A673 (cell line): Measurements from ENCODE around the gene NXNL1. TPM values are rescaled to one million over a fixed set of nuclear protein-coding genes. Genes with fewer than 3 reads are reported as not detected.

Source experiments
- BruUV-seq: library from RNA; stranded (reverse); fragments of 400-500 nt; replicated peaks from 2 replicates; lab custom pipeline; 2021; lab: Mats Ljungman, UMichigan
- CTCF ChIA-PET: fragments of 300-600 bp; sonication (Branson Sonifier 250); formaldehyde crosslinking; loops from one replicate; lab custom pipeline; 2022; ENCODE audit warnings: antibody characterized with exemption; lab: Charles Lee
- POLR2A ChIA-PET: fragments of 300-600 bp; sonication (Branson Sonifier 250); formaldehyde crosslinking; loops from one replicate; lab custom pipeline; 2022; ENCODE audit warnings: antibody characterized with exemption; ENCODE audit not compliant: low non-redundant PET; lab: Charles Lee
- DNase-seq: peaks from one replicate; pipeline ENCODE4 v3.0.0-alpha.2; 2015; ENCODE audit warnings: low spot score
- H3K27ac ChIP-seq: fragments of 200-600 bp; sonication (generic); 2 replicates; pipeline ENCODE4 v1.5.1; 2016; ENCODE audit warnings: mixed run types, low read depth, mild to moderate bottlenecking, mixed read lengths, antibody characterized with exemption, low read length; ENCODE audit not compliant: poor library complexity, severe bottlenecking
- H3K27me3 ChIP-seq: fragments of 200-600 bp; sonication (generic); replicated peaks from 2 replicates; pipeline ENCODE4 v1.6.1; 2017; ENCODE audit warnings: mixed run types, low read depth, mild to moderate bottlenecking, mixed read lengths, antibody characterized with exemption, low read length; ENCODE audit not compliant: insufficient read depth, poor library complexity
- H3K36me3 ChIP-seq: fragments of 200-600 bp; sonication (generic); 2 replicates; pipeline ENCODE4 v1.6.1; 2016; ENCODE audit warnings: mixed run types, mild to moderate bottlenecking, mixed read lengths, antibody characterized with exemption, low read length; ENCODE audit not compliant: insufficient read depth, poor library complexity, severe bottlenecking
- H3K4me1 ChIP-seq: fragments of 200-600 bp; sonication (generic); 2 replicates; pipeline ENCODE4 v1.6.1; 2017; ENCODE audit warnings: mixed run types, mild to moderate bottlenecking, mixed read lengths, antibody characterized with exemption, low read length; ENCODE audit not compliant: insufficient read depth, poor library complexity, severe bottlenecking
- H3K4me3 ChIP-seq: fragments of 200-600 bp; sonication (generic); 2 replicates; pipeline ENCODE4 v1.5.1; 2016; ENCODE audit warnings: low read depth, mixed run types, mild to moderate bottlenecking, mixed read lengths, low read length; ENCODE audit not compliant: poor library complexity, severe bottlenecking
- H3K9me3 ChIP-seq: fragments of 200-600 bp; sonication (generic); 2 replicates; pipeline ENCODE4 v1.6.1; 2016; ENCODE audit warnings: mixed run types, low read depth, mild to moderate bottlenecking, mixed read lengths, antibody characterized with exemption, low read length; ENCODE audit not compliant: poor library complexity, severe bottlenecking
- CTCF ChIP-seq: fragments of 300-800, 200-600 bp; sonication (generic); conservative IDR thresholded peaks from 2 replicates; pipeline ENCODE4 v1.5.1; 2017; ENCODE audit warnings: low read depth, mild to moderate bottlenecking, antibody characterized with exemption, low read length, moderate library complexity, mixed read lengths
- EZH2 ChIP-seq: fragments of 200-600 bp; sonication (generic); IDR thresholded peaks from 2 replicates; pipeline ENCODE4 v1.6.1; 2017; ENCODE audit warnings: borderline replicate concordance, low read depth, mild to moderate bottlenecking, mixed read lengths, antibody characterized with exemption, low read length; ENCODE audit not compliant: poor library complexity, severe bottlenecking
- intact Hi-C: fragments of 100-400 bp; cut with micrococcal nuclease; formaldehyde crosslinking; loops from one replicate; pipeline ENCODE4 v1.10.0; 2022; ENCODE audit not compliant: unreplicated experiment
- total RNA-seq: library from RNA; stranded (reverse); gene quantifications from 2 replicates; pipeline ENCODE4 v1.2.3, GENCODE V29; 2021

The NXNL1 gene
- total RNA-seq, 1 experiment from 2014 or later = not detected

DNA sequence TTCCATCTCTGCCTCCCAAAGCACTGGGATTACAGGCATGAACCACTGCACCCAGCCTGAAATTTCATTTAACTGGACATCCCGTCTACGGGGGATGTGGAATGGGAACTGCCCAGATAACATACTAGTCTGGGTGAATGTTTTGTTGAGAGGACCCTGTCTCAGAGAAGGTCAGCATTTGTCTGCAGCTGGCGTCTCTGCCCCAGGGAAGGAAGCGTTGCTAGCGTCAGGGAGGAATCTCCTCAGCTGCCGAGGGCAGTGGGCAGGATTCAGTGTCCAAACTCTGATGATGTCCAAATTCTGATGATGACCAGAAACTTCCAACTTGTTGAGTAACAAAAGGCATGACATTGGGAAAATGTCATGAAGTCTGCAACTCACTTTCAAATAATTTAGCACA, 3.1 kb downstream of the NXNL1 start:
- H3K9me3 ChIP-seq = no peaks in the 10 kb centered on the region
- BruUV-seq = no TSS peak
- POLR2A ChIA-PET = no interaction called here

DNA sequence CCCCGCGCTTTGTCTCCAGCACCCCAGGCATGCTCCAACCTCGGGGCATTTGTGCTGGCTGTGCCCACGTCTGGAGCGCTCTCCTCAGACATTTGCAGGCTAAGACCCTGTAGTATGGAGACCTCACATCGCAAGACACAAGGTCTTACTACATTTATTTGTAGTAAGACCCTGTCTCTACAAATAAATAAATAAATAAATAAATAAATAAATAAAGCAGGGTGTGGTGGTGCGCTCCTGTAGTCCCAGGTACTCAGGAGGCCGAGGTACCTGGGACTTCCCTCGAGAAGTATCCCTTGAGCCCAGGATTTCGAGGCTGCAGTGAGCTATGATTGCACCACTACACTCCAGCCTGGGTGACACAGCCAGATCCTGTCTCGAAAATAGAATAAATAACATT, 4.6 kb downstream of the NXNL1 start:
- no peak overlapping the region for H3K27ac ChIP-seq
- no peak overlapping the region for H3K4me3 ChIP-seq
- CTCF ChIA-PET = no interaction called here
- POLR2A ChIA-PET = no interaction called here
- BruUV-seq = no TSS peak
- TF ChIP-seq CTCF = no peak
- TF ChIP-seq EZH2 = no peak
- no peaks in the 10 kb centered on the region for H3K9me3 ChIP-seq
- no peaks in the 10 kb centered on the region for H3K4me1 ChIP-seq
- intact Hi-C loops = no loop called here
- H3K36me3 ChIP-seq = no peaks in the 10 kb centered on the region
- peaks cover 27% of the 10 kb centered on the region for H3K27me3 ChIP-seq
- no peak for DNase-seq

More for the DNA sequence above, 3.1 kb downstream of the NXNL1 start:
- Histone ChIP-seq H3K36me3 (no peaks in the 10 kb centered on the region), H3K4me1 (no peaks in the 10 kb centered on the region), H3K27ac (no peak overlapping the region), H3K27me3 (peaks cover 27% of the 10 kb centered on the region), H3K4me3 (no peak overlapping the region)
- no peak for DNase-seq
- TF ChIP-seq CTCF (no peak), EZH2 (no peak)
- intact Hi-C loops = no loop called here
- CTCF ChIA-PET = no interaction called here

DNA sequence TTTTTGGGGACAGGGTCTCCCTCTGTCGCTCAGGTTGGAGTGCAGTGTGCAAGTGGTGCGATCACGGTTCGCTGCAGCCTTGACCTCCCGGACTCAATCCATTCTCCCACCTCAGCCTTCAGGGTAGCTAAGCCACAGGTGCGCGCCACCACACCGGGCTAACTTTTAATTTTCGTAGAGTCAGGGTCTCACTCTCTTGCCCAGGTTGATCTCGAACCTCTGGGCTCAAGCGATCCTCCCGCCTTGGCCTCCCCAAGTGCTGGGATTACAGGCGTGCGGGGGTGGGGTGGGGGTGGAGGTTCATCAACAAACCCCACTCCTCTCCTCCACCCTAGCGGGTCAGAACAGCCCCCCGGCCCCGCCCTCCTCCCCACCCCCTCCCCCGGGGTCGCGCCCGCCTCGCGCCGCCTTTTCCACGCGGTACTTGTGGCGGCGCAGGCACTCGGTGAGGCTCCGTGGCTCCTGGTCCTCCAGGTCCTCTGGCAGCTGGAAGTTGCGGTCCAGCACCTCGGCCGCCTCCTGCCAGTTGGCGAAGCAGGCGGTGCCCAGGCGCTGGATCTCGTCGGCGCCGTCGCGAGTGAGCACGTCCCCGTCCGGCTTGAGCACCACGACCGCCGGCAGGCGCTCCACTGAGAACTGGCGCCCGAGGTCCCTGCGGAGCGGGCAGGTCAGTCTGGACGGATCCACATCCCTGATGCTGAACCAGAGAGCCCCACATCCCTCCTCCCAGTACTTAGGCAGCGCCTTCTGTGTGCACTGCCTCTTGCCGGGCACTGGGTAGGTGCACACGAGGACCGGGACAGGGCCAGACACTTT, 5.2 kb downstream of the NXNL1 start:
- TF ChIP-seq EZH2 (no peak), CTCF (no peak)
- Histone ChIP-seq H3K27ac (no peak overlapping the region), H3K4me3 (no peak overlapping the region), H3K4me1 (no peaks in the 10 kb centered on the region), H3K36me3 (no peaks in the 10 kb centered on the region), H3K27me3 (peaks cover 27% of the 10 kb centered on the region), H3K9me3 (no peaks in the 10 kb centered on the region)
- CTCF ChIA-PET = interaction anchor here (0.8 kb wide), 1 partner anchor 40 kb away, joined by 3 read pairs; no protein-coding TSS in a partner anchor
- intact Hi-C loops = no loop called here
- no peak for DNase-seq
- BruUV-seq = no TSS peak
- POLR2A ChIA-PET = no interaction called here
